SH-SY5Y (cell line): ENCODE data around the gene OSBPL10.

ENCODE experiments used
- GATA2 ChIP-seq: IDR thresholded peaks from 2 replicates; pipeline ENCODE4 v1.6.1; 2011; ENCODE audit warnings: mild to moderate bottlenecking, low read depth, low read length
- GATA3 ChIP-seq: IDR thresholded peaks from 2 replicates; pipeline ENCODE4 v1.6.1; 2011; ENCODE audit warnings: low read depth, mild to moderate bottlenecking, low read length, moderate library complexity

DNA sequence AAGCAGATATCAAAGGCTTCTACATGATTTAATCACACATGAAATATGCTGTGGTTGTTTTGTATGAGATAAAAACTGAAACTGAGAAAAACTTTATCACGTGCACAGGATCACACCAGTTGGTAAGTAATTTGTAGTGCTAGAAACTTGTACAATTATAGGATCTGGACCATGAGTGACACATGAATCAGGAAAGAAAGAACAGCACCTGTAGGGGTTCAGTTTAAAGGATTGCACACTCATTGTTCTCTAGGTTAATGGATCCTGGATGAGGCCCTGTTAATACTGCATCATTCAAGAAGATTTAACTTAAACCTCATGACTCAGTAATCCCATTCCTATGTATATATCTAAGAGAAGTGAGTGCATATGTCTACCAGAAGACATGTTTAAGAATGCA lies 360.4 kb downstream of the OSBPL10 start:
- TF ChIP-seq GATA3 (no peak), GATA2 (no peak)
